Measurements from ENCODE around the gene VAMP2. TPM values are rescaled to one million over a fixed set of nuclear protein-coding genes. Genes with fewer than 3 reads are reported as not detected.

The VAMP2 gene
- total and polyA plus RNA-seq, 9 of the 15 experiments (the other 6 are each of a cell fraction or from before 2014, with no cell fraction given): 2.3 to 31.8 (median 6.0) TPM

- peak; percentile 65 for TF ChIP-seq ZBTB12 (CRISPR knock-in tag; IDR thresholded peaks at IDR 0.05)
- 0 out of 2 replicates have a peak, but pooled peaks have one; percentile 40 for TF ChIP-seq ETS1 (conservative IDR thresholded peaks at IDR 0.05; ENCODE audit: control insufficient read depth, low read depth, low read length)
- no peak for TF ChIP-seq FOXM1 (IDR thresholded peaks at IDR 0.05; ENCODE audit: low read depth)
- TF ChIP-seq FOXM1 (CRISPR knock-in tag; IDR thresholded peaks at IDR 0.05; ENCODE audit: low read depth): no peak
- TF ChIP-seq MED1 (CRISPR knock-in tag; IDR thresholded peaks at IDR 0.05; ENCODE audit: borderline replicate concordance): no peak
- 0 out of 2 replicates have a peak, but pooled peaks have one; percentile 28 for TF ChIP-seq ETV1 (tag; conservative IDR thresholded peaks at IDR 0.05; ENCODE audit: low read depth)
- TF ChIP-seq FIP1L1 (IDR thresholded peaks at IDR 0.05; ENCODE audit: low read depth, low read length, poor library complexity, severe bottlenecking): peak; percentile 45
- no peak for TF ChIP-seq HIVEP1 (CRISPR knock-in tag; IDR thresholded peaks at IDR 0.05)
- peak; percentile 56; the same call in 1 of the 2 replicates for TF ChIP-seq POLR2G (IDR thresholded peaks at IDR 0.05; ENCODE audit: low read depth, low read length)
- TF ChIP-seq GTF2E2 (tag; IDR thresholded peaks at IDR 0.05): 0 out of 2 replicates have a peak, but pooled peaks have one; percentile 31
- no peak for TF ChIP-seq ATF1 (CRISPR knock-in tag; IDR thresholded peaks at IDR 0.05)
- peak; percentile 87 for TF ChIP-seq ATF1 (tag; IDR thresholded peaks at IDR 0.05)
- 0 out of 4 replicates have a peak, but pooled peaks of 1 of the 2 experiments have one; percentile 50 for TF ChIP-seq SRF (CRISPR knock-in tag; IDR thresholded peaks at IDR 0.05)
- peak; percentile 75 for TF ChIP-seq KAT7 (CRISPR knock-in tag; IDR thresholded peaks at IDR 0.05; ENCODE audit: borderline replicate concordance)
- no peak for TF ChIP-seq DPF2 (IDR thresholded peaks at IDR 0.05)
- no peak for TF ChIP-seq ZNF699 (CRISPR knock-in tag; IDR thresholded peaks at IDR 0.05; ENCODE audit: insufficient replicate concordance)
- peak in 1 of 2 experiments; percentile 49; a peak in 1 of 4 replicates for TF ChIP-seq HDAC1 (IDR thresholded peaks at IDR 0.05)
- TF ChIP-seq MEIS2 (IDR thresholded peaks at IDR 0.05; ENCODE audit: partially characterized antibody): peak; percentile 70
- TF ChIP-seq MYBL2 (IDR thresholded peaks at IDR 0.05; ENCODE audit: low read depth): no peak
- TF ChIP-seq MYBL2 (CRISPR knock-in tag; IDR thresholded peaks at IDR 0.05; ENCODE audit: borderline replicate concordance): no peak
- peak; percentile 19; the same call in 1 of the 2 replicates for TF ChIP-seq MAFK (IDR thresholded peaks at IDR 0.05; ENCODE audit: low read length)
- TF ChIP-seq ZNF23 (CRISPR knock-in tag; IDR thresholded peaks at IDR 0.05): no peak
- peak in 1 of 2 experiments; percentile 48; a peak in 1 of 4 replicates for TF ChIP-seq FOXA3 (CRISPR knock-in tag; conservative IDR thresholded peaks at IDR 0.05 in 1 of 2, IDR thresholded peaks at IDR 0.05 in 1 of 2)
These were observed 11.6 kb downstream of the VAMP2 start (continued) for GRCh38 chr17:8151120-8151640.
